Posterior cingulate gyrus (tissue), 11 donors: Measurements from ENCODE around the gene TNNT2.
A peak's percentile ranks its signal among the peaks of the same experiment; 100 is the strongest.

Source experiments
- DNase-seq, 10 donors: peaks; one replicate each; pipeline versions ENCODE4 v3.0.0 to v3.0.0-alpha.2; 2020 to 2021; ENCODE audit warnings: mixed read lengths in 3 of 10
- intact Hi-C: fragments of 100-400 bp; cut with DNase I; formaldehyde crosslinking; loops from one replicate; pipeline ENCODE4 v1.15.1; 2023

The TNNT2 gene

DNA sequence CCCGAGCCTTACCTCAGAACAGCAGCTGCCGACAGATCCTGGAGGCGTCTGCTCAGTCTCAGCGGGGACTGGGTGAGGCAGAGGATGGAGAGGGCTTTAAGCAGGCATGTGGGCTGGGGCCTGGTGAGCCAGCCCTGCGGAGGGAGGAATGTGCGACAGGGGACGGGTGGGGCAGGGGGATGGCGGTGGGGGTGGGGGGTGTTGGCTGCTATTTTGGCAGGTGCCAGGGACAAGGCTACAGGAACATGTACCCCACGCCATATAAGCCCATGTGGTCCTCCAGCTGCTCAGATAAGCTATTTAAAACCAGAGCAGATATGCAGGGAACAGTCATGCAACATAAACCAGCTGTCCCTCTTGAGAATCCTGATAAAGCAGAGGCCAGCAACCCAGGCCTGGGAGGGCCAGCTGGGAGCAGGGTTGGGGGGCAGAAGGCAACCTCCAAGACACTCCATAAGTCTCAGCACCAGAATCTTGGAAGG lies at the start of gene TNNT2:
TSS of gene TNNT2 (minus strand) at position 70 of the 482 bp plus-strand sequence. CDS start 4,426 bp downstream, outside the sequence.
- peak in 7 of 10 donors; percentile 24 to 93 (median 62) for DNase-seq
- intact Hi-C loops: no loop called here

- peak in 1 of 10 donors; percentile 29 for DNase-seq
- intact Hi-C loops: no loop called here
Measured at GRCh38 chr1:201426479-201427310, 49.2 kb upstream of the TNNT2 start.

DNA sequence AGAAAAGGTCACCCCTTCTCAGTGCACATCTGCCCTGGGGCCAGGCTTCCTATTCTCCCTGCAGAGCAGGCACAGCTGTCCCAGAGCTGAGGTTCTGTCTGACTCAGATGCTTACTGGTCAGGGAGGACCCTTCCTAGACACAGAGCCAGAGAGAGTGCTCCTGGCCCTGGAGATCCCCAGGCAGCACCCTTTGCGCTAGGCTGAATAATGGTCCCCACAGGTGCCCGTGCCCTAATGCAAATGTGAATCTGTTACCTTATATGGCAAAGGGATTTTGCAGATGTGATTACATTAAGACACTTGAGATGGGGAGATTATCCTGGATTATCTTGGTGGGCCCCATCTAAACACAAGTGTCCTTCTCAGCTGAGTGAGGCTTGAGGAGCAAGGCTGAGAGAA lies 46.7 kb upstream of the TNNT2 start:
- DNase-seq: no peak
- intact Hi-C loops: no loop called here

DNA sequence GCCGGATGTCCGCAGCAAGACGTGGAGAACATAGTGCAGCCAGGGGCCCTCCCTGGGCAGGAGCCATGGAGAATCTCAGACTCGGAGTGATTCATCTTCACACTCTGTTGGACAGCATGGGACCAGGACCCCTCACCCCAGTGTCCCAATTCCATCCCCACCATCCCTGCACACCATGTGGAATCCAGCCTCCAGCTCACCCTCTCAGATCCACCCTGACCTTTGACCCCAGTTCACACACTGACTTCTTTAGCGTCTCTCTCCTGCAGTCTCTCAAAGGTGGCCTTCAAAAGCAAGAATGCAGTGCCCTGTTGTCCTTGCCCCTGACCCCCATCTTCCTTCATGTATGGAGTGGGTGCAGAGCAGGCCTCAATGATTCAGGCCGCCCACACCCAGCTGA lies 46.2 kb upstream of the TNNT2 start:
- DNase-seq: no peak
- intact Hi-C loops: no loop called here

- intact Hi-C loops: no loop called here
Measured at GRCh38 chr1:201422436-201423030, 45.1 kb upstream of the TNNT2 start.

DNA sequence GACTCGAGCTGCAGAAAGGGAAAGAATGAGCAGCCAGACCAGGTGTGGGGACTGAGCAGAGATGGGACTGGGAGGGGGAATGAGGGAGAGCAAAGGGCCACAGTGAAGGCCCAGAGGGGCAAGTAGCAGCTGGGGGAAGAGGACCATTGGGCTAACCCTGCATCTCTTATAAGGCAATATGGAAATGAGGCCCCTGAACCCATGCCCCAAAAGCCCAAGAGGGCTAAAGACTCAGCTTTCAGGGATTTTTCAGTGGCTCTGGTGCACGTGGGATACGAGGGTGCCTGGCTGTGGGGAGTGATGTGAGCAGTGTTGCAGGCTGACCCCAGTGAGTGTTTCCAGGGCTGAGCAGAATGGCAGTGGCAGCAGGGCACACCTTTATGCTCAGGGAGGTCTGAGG lies 44.5 kb upstream of the TNNT2 start:
- intact Hi-C loops: no loop called here
- no peak for DNase-seq

More at GRCh38 chr1:201422436-201423030, 45.1 kb upstream of the TNNT2 start:
- DNase-seq: no peak

DNA sequence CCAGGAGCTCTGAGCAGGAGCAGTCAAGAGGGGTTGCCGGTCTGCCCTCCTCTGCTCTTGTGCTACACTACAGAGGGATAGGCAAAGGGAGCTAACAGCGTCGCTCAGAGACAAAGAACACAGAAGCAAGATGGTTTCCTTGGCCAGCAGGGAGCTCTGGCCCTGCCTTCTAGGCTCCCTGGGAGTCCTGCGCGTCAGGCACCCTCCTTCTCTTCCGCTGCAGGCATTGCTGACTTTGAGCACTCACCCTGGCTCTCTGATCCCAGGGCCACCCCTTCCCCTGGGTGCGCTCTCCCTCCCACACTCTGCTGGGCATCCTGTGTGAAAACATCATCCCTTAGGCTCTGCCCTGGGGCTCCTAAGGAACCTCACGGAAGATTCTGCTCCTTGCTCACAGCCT lies 43.6 kb upstream of the TNNT2 start:
- no peak for DNase-seq
- intact Hi-C loops: no loop called here

DNA sequence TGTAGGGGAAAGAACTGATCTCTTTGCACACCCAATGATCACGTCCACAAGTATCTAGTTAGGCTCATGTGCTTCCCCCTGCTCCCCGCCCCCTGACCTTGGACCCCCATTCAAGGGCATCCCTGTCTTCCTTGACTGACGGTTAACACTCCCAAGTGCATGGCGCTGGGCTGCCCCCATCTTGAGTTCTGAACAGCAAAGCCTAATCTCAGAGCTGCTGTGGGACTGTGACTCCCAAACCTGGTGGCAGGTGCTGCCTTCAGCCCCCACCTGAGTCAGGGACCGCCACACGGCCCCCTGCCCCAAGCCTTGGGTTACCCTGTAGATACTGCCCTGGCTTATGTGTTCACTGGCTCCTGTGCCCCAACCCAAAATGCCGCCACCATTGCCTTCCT lies 43.1 kb upstream of the TNNT2 start:
- intact Hi-C loops: no loop called here
- no peak for DNase-seq

GRCh38 chr1:201419746-201420607 lies 42.5 kb upstream of the TNNT2 start:
- intact Hi-C loops: no loop called here
- no peak for DNase-seq

DNA sequence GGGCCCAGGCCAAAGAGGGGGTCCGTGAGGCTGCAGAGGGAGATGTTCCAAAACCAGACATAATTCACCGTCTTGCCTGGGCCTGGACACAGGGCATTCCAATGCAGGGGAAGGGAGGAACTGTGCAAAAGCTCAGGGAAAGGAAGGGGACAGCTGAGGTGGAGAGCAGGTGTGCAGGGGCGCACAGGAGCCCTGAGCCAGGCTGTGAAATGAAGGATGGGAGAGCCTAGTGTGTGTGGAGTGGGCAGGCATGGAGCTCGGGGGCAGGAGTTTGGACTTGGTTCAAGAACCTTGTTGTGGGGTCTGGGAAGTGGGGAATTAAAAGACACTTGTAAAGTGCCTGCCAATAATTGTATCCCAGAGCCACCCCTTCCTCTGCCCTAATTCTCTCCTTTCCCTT lies 41.8 kb upstream of the TNNT2 start:
- DNase-seq: peak in 1 of 10 donors; percentile 55

GRCh38 chr1:201418461-201418860 lies 41.0 kb upstream of the TNNT2 start:
- DNase-seq: peak in 1 of 10 donors; percentile 31

More for the DNA sequence above, 41.8 kb upstream of the TNNT2 start:
- intact Hi-C loops: no loop called here

DNA sequence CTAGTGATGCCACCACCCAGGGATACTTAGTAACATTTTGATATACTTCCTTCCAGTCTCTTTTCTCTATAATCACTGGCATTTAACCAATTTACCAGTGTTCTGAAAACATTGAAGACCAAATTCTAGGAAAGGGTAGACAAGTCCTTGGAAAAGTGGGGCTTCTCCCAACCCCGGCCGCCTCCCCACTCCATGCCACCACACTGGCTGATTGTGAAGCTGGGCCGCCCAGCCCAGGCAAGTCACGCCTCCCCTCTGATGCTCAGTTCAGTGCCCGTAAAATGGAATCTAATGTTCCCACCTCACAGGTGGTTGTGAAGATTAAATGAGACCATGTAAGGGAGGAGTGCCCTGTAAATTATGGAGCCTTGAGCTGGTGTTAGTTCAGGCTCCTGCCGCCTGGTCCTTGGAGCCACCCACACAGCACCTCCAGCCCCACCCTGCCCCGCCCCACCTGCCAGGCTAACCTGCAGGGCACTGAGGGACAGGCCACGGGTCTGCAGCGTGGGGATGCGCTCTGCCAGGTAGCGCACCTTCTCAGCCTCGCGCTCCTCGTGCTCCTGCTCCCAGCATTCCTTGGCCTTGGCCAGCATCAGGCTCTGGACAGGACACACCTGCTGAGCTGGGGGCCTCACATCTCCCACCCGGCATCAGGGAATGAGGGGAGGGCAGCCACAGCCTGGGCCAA lies 36.7 kb upstream of the TNNT2 start:
- intact Hi-C loops: no loop called here
- DNase-seq: peak in 2 of 10 donors; percentile 63 to 65

More at GRCh38 chr1:201418461-201418860, 41.0 kb upstream of the TNNT2 start:
- intact Hi-C loops: no loop called here

GRCh38 chr1:201411292-201411691 lies 33.8 kb upstream of the TNNT2 start:
- DNase-seq: peak in 3 of 10 donors; percentile 53 to 73 (median 70)
- intact Hi-C loops: no loop called here

- DNase-seq: peak in 1 of 10 donors; percentile 4
- intact Hi-C loops: no loop called here
Measured at GRCh38 chr1:201409440-201409839, 32.0 kb upstream of the TNNT2 start.

GRCh38 chr1:201408834-201409200 lies 31.3 kb upstream of the TNNT2 start:
- intact Hi-C loops: no loop called here
- DNase-seq: peak in 2 of 10 donors; percentile 13 to 52

GRCh38 chr1:201408176-201408833 lies 30.8 kb upstream of the TNNT2 start:
- intact Hi-C loops: no loop called here

GRCh38 chr1:201406831-201407406 lies 29.4 kb upstream of the TNNT2 start:
- intact Hi-C loops: no loop called here
- DNase-seq: peak in 3 of 10 donors; percentile 7 to 67 (median 39)

More at GRCh38 chr1:201408176-201408833, 30.8 kb upstream of the TNNT2 start:
- DNase-seq: peak; percentile 54 to 96 (median 80)

- DNase-seq: peak in 2 of 10 donors; percentile 50 to 55
- intact Hi-C loops: no loop called here
Measured at GRCh38 chr1:201405484-201405831, 28.0 kb upstream of the TNNT2 start.
